GM12878 (cell line): Measurements from ENCODE around the gene BHLHE23. TPM values are rescaled to one million over a fixed set of nuclear protein-coding genes. Genes with fewer than 3 reads are reported as not detected.

ENCODE experiments used
- ATF7 ChIP-seq: fragments of 450-650 bp; IDR thresholded peaks from 2 replicates; pipeline ENCODE4 v1.6.1; 2016; ENCODE audit warnings: low read depth, mild to moderate bottlenecking
- BACH1 ChIP-seq: fragments of 450-650 bp; IDR thresholded peaks from 2 replicates; pipeline ENCODE4 v1.6.1; 2017; ENCODE audit warnings: mild to moderate bottlenecking, borderline replicate concordance
- CHD2 ChIP-seq: IDR thresholded peaks from 2 replicates; pipeline ENCODE4 v1.6.1; 2011; ENCODE audit warnings: low read depth, low read length, improper control_type of control experiment, borderline replicate concordance
- CHD4 ChIP-seq: fragments of 200-600 bp; sonication (generic); IDR thresholded peaks from 2 replicates; pipeline ENCODE4 v1.6.1; 2016; ENCODE audit warnings: mild to moderate bottlenecking
- EGR1 ChIP-seq, 2 experiments: IDR thresholded peaks; 1 replicate in 1 of 2; 2 replicates in 1 of 2; pipeline ENCODE4 v1.6.1; 2011 to 2012; ENCODE audit warnings: low read depth in 2 of 2, low read length in 2 of 2, borderline replicate concordance in 1 of 2, mild to moderate bottlenecking in 1 of 2, moderate library complexity in 1 of 2
- IKZF2 ChIP-seq, 2 experiments: fragments of 450-650 bp; IDR thresholded peaks; 2 replicates each; pipeline ENCODE4 v1.6.1; 2017; ENCODE audit warnings: mild to moderate bottlenecking in 2 of 2, moderate library complexity in 2 of 2
- NFXL1 ChIP-seq: fragments of 450-650 bp; IDR thresholded peaks from 2 replicates; pipeline ENCODE4 v1.6.1; 2017; ENCODE audit warnings: antibody characterized with exemption, mild to moderate bottlenecking, borderline replicate concordance
- NKRF ChIP-seq: fragments of 450-650 bp; conservative IDR thresholded peaks from 2 replicates; pipeline ENCODE4 v1.6.1; 2017; ENCODE audit warnings: mild to moderate bottlenecking, moderate library complexity
- NR2C2 ChIP-seq: IDR thresholded peaks from 2 replicates; pipeline ENCODE4 v1.6.1; 2011; ENCODE audit warnings: borderline replicate concordance, low read depth; ENCODE audit not compliant: control insufficient read depth, insufficient read length
- POLR2AphosphoS2 ChIP-seq: IDR thresholded peaks from 2 replicates; pipeline ENCODE4 v1.6.1; 2011; ENCODE audit warnings: low read depth, mild to moderate bottlenecking, low read length, improper control_type of control experiment, moderate library complexity
- POLR2AphosphoS5 ChIP-seq: IDR thresholded peaks from 2 replicates; pipeline ENCODE4 v1.6.1; 2011; ENCODE audit warnings: mild to moderate bottlenecking, low read length, inconsistent platforms
- REST ChIP-seq: IDR thresholded peaks from 2 replicates; pipeline ENCODE4 v1.6.1; 2012; ENCODE audit warnings: mild to moderate bottlenecking, low read depth, low read length
- SKIL ChIP-seq: fragments of 450-650 bp; IDR thresholded peaks from 2 replicates; pipeline ENCODE4 v1.6.1; 2017; ENCODE audit warnings: mild to moderate bottlenecking, low read depth, inconsistent platforms; ENCODE audit not compliant: poor library complexity, severe bottlenecking
- TAF1 ChIP-seq: IDR thresholded peaks from 2 replicates; pipeline ENCODE4 v1.6.1; 2011; ENCODE audit warnings: mild to moderate bottlenecking, low read depth, low read length, borderline replicate concordance
- USF1 ChIP-seq: IDR thresholded peaks from 2 replicates; pipeline ENCODE4 v1.6.1; 2011; ENCODE audit warnings: borderline replicate concordance, low read depth, mild to moderate bottlenecking, moderate library complexity, mixed read lengths, low read length; ENCODE audit not compliant: insufficient read depth; ENCODE audit errors: extremely low read length
- YY1 ChIP-seq: IDR thresholded peaks from 2 replicates; pipeline ENCODE4 v1.6.1; 2011; ENCODE audit warnings: low read depth, mild to moderate bottlenecking, low read length
- ZBED1 ChIP-seq: IDR thresholded peaks from 2 replicates; pipeline ENCODE4 v1.6.1; 2016; ENCODE audit warnings: borderline replicate concordance
- ZNF217 ChIP-seq: fragments of 450-650 bp; IDR thresholded peaks from 2 replicates; pipeline ENCODE4 v1.6.1; 2017; ENCODE audit warnings: antibody characterized with exemption, mild to moderate bottlenecking
- ZNF24 ChIP-seq: fragments of 450-650 bp; IDR thresholded peaks from 2 replicates; pipeline ENCODE4 v1.6.1; 2017; ENCODE audit warnings: antibody characterized with exemption, mild to moderate bottlenecking
- ZNF622 ChIP-seq: fragments of 450-650 bp; IDR thresholded peaks from 2 replicates; pipeline ENCODE4 v1.6.1; 2017; ENCODE audit warnings: mild to moderate bottlenecking, inconsistent platforms
- ZZZ3 ChIP-seq: IDR thresholded peaks from 2 replicates; pipeline ENCODE4 v1.6.1; 2011; ENCODE audit warnings: low read depth; ENCODE audit not compliant: control insufficient read depth, insufficient read length
- polyA plus RNA-seq, 11 experiments: library from polyadenylated mRNA; depleted of rRNA in 4 of 11; unstranded in 6 of 11; stranded (reverse) in 5 of 11; fragments of >200 nt; fragmentation: Nextera tagmentation in 4 of 11; fragmentation: Illumina TruSeq in 1 of 11; extraction: Ambion mirVana in 4 of 11; extraction: Trizol in 1 of 11; gene quantifications; 1 replicate in 1 of 11; 2 replicates in 10 of 11; pipeline versions ENCODE4 v1.2.1 to v1.2.3, GENCODE V29; 2011 to 2016; ENCODE audit warnings: inconsistent platforms in 2 of 11, missing spikeins in 2 of 11, low read depth in 1 of 11
- total RNA-seq, 4 experiments: library from RNA; depleted of rRNA in 3 of 4; stranded (reverse); fragments of >200 nt in 3 of 4; fragmentation: Illumina TruSeq in 1 of 4; extraction: Trizol in 1 of 4; gene quantifications; 2 replicates each; pipeline versions ENCODE4 v1.2.1 to v1.2.3, GENCODE V29; 2013 to 2021

The BHLHE23 gene
- total and polyA plus RNA-seq, 10 of the 15 experiments (the other 5 are each of a cell fraction or from before 2014, with no cell fraction given), result 0.28 to 0.33 TPM; not detected in 8

GRCh38 chr20:63009988-63010769 is 3.4 kb upstream of the BHLHE23 start (continued):
- peak; percentile 58; the same call in 1 of the 2 replicates for TF ChIP-seq REST
- TF ChIP-seq ZNF24, result peak; percentile 70; the same call in 1 of the 2 replicates
- peak; percentile 92; the same call in 1 of the 2 replicates for TF ChIP-seq ZBED1
- TF ChIP-seq USF1, result peak; percentile 48
- peak; percentile 99 for TF ChIP-seq ATF7
- TF ChIP-seq CHD4, result no peak
- TF ChIP-seq NR2C2, result no peak
- TF ChIP-seq BACH1, result peak; percentile 13; the same call in 1 of the 2 replicates
- TF ChIP-seq NFXL1, result no peak
- TF ChIP-seq POLR2AphosphoS2, result peak; percentile 33; the same call in 1 of the 2 replicates
- TF ChIP-seq ZNF622, result no peak
- no peak for TF ChIP-seq NKRF
- peak; percentile 76 for TF ChIP-seq SKIL
- TF ChIP-seq ZZZ3, result no peak
- TF ChIP-seq CHD2, result peak; percentile 75; the same call in 1 of the 2 replicates
- peak; percentile 39; the same call in 1 of the 2 replicates for TF ChIP-seq TAF1
- TF ChIP-seq ZNF217, result no peak
- TF ChIP-seq IKZF2 (IDR thresholded peaks at IDR 0.05), result peak; percentile 98
- peak; percentile 64 for TF ChIP-seq POLR2AphosphoS5
- TF ChIP-seq YY1, result peak; percentile 94
- TF ChIP-seq EGR1 (IDR thresholded peaks at IDR 0.05; ENCODE audit: borderline replicate concordance in 1 of 2, low read depth in 2 of 2, low read length in 2 of 2), result peak; percentile 28 to 95
